Sigmoid colon (tissue), 7 donors: ENCODE measurements around the gene THBD. TPM values are rescaled to one million over a fixed set of nuclear protein-coding genes. Genes with fewer than 3 reads are reported as not detected.
A peak's percentile ranks its signal among the peaks of the same experiment; 100 is the strongest.

ENCODE experiments used
- DNase-seq: peaks from one replicate; pipeline ENCODE4 v3.0.0-alpha.2; 2019
- H3K27ac ChIP-seq, 4 donors: fragments of 200-600 bp; sonication (generic); one replicate each; pipeline ENCODE4 v1.5.1; 2016 to 2019; ENCODE audit warnings: mild to moderate bottlenecking in 1 of 4
- H3K27me3 ChIP-seq, 3 donors: fragments of 200-600 bp; sonication (generic); one replicate each; pipeline ENCODE4 v1.5.1; 2019; ENCODE audit warnings: mild to moderate bottlenecking in 1 of 3
- H3K36me3 ChIP-seq, 4 donors: fragments of 200-600 bp; sonication (generic); one replicate each; pipeline ENCODE4 v1.5.1; 2016 to 2019
- H3K4me1 ChIP-seq, 4 donors: fragments of 200-600 bp; sonication (generic); one replicate each; pipeline ENCODE4 v1.5.1; 2017 to 2019
- H3K4me3 ChIP-seq, 4 donors: fragments of 200-600 bp; sonication (generic); one replicate each; pipeline ENCODE4 v1.5.1; 2017 to 2019; ENCODE audit warnings: mild to moderate bottlenecking in 2 of 4, moderate library complexity in 1 of 4
- H3K9me3 ChIP-seq, 4 donors: fragments of 200-600 bp in 3 of 4; sonication (generic) in 3 of 4; one replicate each; pipeline versions ENCODE4 v1.5.1 to v1.6.1; 2013 to 2019
- EP300 ChIP-seq, 4 donors: sonication (generic); formaldehyde crosslinking; IDR thresholded peaks; one replicate each; pipeline ENCODE4 v1.6.1; 2017; ENCODE audit warnings: antibody characterized with exemption in 4 of 4
- POLR2A ChIP-seq, 2 donors: fragments of 450-650 bp; IDR thresholded peaks; one replicate each; pipeline ENCODE4 v1.6.1; 2016; ENCODE audit warnings: antibody characterized with exemption in 2 of 2, mild to moderate bottlenecking in 2 of 2, moderate library complexity in 2 of 2
- POLR2AphosphoS5 ChIP-seq, 4 donors: sonication (generic); formaldehyde crosslinking; IDR thresholded peaks; one replicate each; pipeline ENCODE4 v1.6.1; 2017; ENCODE audit warnings: antibody characterized with exemption in 4 of 4
- WGBS, 2 donors: extraction: QIAGEN DNeasy Blood & Tissue Kit; methylation state at CpG; one replicate each; pipeline ENCODE4 v1.1.7; 2013; 5-methylcytosine and 5-hydroxymethylcytosine counted together
- intact Hi-C: fragments of 100-400 bp; cut with DNase I; formaldehyde crosslinking; loops from one replicate; pipeline ENCODE4 v1.15.1; 2023
- polyA plus RNA-seq, 3 donors: library from polyadenylated mRNA; stranded (reverse); fragments of 200-250 nt; gene quantifications; one replicate each; pipeline ENCODE4 v1.2.3, GENCODE V29; 2013
- total RNA-seq, 4 donors: library from RNA; depleted of rRNA; stranded (reverse); fragments of >200 nt; gene quantifications; one replicate each; pipeline ENCODE4 v1.1.0, GENCODE V29; 2016
- TF ChIP-seq, protein P1 (sequence below), 4 experiments: fragments of 450-650 bp in 3 of 4; fragments of 200-600 bp in 1 of 4; IDR thresholded peaks; one replicate each; pipeline ENCODE4 v1.5.1; 2016 to 2019; ENCODE audit warnings: antibody characterized with exemption in 4 of 4, mild to moderate bottlenecking in 3 of 4, moderate library complexity in 2 of 4
- donor health status: healthy with polysubstance abuse.
- donor health status: Bipolar disorder and iron deficiency.
- donor health status: healthy.

Gene THBD, protein sequence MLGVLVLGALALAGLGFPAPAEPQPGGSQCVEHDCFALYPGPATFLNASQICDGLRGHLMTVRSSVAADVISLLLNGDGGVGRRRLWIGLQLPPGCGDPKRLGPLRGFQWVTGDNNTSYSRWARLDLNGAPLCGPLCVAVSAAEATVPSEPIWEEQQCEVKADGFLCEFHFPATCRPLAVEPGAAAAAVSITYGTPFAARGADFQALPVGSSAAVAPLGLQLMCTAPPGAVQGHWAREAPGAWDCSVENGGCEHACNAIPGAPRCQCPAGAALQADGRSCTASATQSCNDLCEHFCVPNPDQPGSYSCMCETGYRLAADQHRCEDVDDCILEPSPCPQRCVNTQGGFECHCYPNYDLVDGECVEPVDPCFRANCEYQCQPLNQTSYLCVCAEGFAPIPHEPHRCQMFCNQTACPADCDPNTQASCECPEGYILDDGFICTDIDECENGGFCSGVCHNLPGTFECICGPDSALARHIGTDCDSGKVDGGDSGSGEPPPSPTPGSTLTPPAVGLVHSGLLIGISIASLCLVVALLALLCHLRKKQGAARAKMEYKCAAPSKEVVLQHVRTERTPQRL
- 10 to 100 TPM in 3 of 4 donors, 1 to 10 TPM in 1; 8.6 to 26.6 (median 14.6) TPM for total RNA-seq
- polyA plus RNA-seq = 1 to 10 TPM; 1.8 to 7.3 (median 3.2) TPM

DNA sequence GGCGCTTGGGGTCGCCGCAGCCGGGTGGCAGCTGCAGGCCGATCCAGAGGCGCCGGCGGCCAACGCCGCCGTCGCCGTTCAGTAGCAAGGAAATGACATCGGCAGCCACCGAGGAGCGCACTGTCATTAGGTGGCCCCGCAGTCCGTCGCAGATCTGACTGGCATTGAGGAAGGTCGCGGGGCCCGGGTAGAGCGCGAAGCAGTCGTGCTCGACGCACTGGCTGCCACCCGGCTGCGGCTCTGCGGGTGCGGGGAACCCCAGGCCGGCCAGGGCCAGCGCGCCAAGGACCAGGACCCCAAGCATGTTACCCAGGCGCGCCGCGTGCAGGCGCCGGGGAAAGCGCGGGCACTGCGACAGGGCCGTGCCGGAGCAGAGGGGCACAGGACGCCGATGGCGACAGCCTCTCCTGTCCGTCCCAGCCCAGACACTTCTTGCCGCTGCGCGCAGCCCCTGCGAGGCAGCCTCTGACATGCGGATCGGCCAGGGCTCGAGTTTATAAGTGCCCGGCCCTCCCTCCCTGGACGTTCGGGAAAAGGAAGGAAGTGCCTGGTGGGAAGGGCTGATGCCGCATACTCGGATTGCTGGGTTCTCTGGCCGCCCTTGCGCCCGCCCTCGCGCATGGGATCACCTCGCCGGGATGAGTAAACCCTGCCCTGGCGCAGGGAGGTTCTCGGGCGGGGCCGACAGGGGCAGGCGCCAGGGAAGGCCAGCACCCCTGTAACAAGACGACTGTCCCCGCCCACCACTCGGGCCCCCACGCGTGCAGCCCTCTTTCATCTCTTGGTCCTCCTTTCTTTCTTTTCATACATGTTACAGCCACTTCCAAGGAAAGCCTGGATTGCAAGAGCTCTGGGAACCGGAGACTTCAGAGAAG lies at the start of gene THBD:
Gene THBD (minus strand): TSS at position 472 of the 875 bp plus-strand sequence. CDS start 168 bp downstream, at position 304.
- H3K4me3 ChIP-seq = peak within 1 kb of the TSS; percentile 15 to 54 (median 42)
- H3K36me3 ChIP-seq = no peaks in the 10 kb centered on the region
- H3K27ac ChIP-seq = peak within 1 kb of the TSS; percentile 60 to 84 (median 70)
- H3K27me3 ChIP-seq = peaks cover 16 to 81% (median 44%) of the 10 kb centered on the region in 3 donors
- DNase-seq = peak; percentile 86
- no peaks in the 10 kb centered on the region for H3K9me3 ChIP-seq
- intact Hi-C loops = no loop called here
- peaks cover 0 to 41% (median 36%) of the 10 kb centered on the region in 4 donors for H3K4me1 ChIP-seq
- WGBS, 2 donors = 1 to 2% methylated on average over 79 of the region's 79 CpGs
- TF ChIP-seq EP300 (IDR thresholded peaks at IDR 0.05) (no peak), POLR2AphosphoS5 (IDR thresholded peaks at IDR 0.05) (peak; percentile 57 to 88 (median 79)), POLR2A (IDR thresholded peaks at IDR 0.05) (peak; percentile 12 to 22)
- TF ChIP-seq, protein P1, sequence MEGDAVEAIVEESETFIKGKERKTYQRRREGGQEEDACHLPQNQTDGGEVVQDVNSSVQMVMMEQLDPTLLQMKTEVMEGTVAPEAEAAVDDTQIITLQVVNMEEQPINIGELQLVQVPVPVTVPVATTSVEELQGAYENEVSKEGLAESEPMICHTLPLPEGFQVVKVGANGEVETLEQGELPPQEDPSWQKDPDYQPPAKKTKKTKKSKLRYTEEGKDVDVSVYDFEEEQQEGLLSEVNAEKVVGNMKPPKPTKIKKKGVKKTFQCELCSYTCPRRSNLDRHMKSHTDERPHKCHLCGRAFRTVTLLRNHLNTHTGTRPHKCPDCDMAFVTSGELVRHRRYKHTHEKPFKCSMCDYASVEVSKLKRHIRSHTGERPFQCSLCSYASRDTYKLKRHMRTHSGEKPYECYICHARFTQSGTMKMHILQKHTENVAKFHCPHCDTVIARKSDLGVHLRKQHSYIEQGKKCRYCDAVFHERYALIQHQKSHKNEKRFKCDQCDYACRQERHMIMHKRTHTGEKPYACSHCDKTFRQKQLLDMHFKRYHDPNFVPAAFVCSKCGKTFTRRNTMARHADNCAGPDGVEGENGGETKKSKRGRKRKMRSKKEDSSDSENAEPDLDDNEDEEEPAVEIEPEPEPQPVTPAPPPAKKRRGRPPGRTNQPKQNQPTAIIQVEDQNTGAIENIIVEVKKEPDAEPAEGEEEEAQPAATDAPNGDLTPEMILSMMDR (IDR thresholded peaks at IDR 0.05) = no peak

DNA sequence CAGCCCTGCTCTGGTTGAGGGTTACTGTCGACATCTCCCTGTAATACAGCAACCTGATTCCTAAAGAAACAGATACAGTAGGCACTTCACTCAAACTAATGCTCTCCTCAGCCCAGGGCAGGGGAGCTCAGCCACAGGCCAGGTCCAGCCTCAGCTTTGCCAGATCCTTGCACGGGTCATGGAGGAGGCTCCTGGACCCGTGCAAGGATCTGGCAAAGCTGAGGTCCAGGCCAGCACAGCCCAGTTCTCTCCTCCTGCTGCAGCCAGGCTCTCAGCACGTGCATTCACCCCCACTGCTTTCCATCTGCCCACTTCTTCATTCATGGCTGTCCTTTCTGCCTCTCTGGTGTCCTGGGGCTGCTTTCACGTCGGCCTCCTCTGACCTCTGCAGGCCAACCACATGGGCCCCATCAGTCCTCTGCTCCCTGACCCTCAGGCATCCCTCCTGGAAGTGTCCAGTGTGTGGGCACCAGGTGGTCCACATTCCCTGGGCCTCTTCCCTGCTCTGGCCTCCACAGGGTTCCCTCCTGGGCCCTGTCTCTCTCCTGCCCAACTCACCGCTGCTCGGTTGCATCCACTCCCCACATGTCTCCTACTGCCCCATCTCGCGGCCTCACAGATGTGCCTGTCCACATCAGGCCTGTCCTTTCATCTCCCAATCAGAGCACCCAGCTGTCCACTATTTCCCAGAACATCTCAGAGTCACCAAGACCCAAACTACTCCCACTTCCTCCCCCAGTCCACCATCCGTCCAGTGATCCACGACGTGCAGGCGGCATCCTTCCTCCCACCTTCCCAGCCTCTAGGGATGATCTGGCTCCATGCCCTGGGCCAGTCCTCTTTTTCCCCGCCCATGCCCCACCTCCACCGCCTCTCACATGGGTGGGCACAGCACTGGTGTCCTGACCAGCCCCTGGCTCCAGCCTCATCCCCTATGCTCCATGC lies 48.4 kb upstream of the THBD start:
- DNase-seq = peak; percentile 55
- Histone ChIP-seq H3K36me3 (no peaks in the 10 kb centered on the region), H3K27me3 (no peaks in the 10 kb centered on the region), H3K4me3 (no peak overlapping the region), H3K9me3 (no peaks in the 10 kb centered on the region), H3K27ac (no peak overlapping the region), H3K4me1 (no peaks in the 10 kb centered on the region)
- no peak for TF ChIP-seq POLR2A (IDR thresholded peaks at IDR 0.05)
- TF ChIP-seq POLR2AphosphoS5 (IDR thresholded peaks at IDR 0.05) = no peak
- no peak for TF ChIP-seq EP300 (IDR thresholded peaks at IDR 0.05)
- TF ChIP-seq, protein P1 (IDR thresholded peaks at IDR 0.05) = no peak
- intact Hi-C loops = no loop called here
- 79 to 86% methylated on average over 16 of the region's 16 CpGs for WGBS, 2 donors

DNA sequence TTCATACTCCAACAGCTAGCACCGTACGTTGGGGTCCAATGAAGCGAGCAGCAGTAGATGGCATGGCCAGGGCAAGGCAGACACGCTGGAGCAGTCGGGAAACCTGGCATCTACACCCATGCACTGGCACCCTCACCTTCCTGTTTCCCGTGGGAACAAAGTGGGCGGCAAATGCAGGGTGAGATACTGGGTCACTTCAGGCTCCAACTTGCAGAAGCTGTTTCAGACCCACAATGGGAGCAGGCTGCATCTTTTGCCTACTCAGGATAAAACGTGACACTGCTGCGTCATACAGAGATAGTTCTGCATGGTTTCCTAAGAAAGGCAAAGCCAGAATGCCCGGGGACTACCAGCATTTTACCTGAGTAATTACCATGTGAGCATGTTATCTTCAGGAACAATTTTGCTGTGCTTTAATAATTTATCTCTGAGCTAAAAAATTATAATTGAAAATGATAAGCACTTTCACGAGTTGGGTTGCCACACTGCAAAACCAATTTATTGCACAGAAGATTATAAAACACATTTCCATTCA lies 47.6 kb upstream of the THBD start:
- Histone ChIP-seq H3K4me3 (no peak overlapping the region), H3K4me1 (no peaks in the 10 kb centered on the region), H3K36me3 (no peaks in the 10 kb centered on the region), H3K9me3 (no peaks in the 10 kb centered on the region), H3K27ac (no peak overlapping the region), H3K27me3 (no peaks in the 10 kb centered on the region)
- WGBS, 2 donors = 77 to 86% methylated on average over 11 of the region's 11 CpGs
- TF ChIP-seq, protein P1 (IDR thresholded peaks at IDR 0.05) = no peak
- no peak for TF ChIP-seq EP300 (IDR thresholded peaks at IDR 0.05)
- TF ChIP-seq POLR2AphosphoS5 (IDR thresholded peaks at IDR 0.05) = no peak
- no peak for TF ChIP-seq POLR2A (IDR thresholded peaks at IDR 0.05)
- intact Hi-C loops = no loop called here
- DNase-seq = peak; percentile 27

DNA sequence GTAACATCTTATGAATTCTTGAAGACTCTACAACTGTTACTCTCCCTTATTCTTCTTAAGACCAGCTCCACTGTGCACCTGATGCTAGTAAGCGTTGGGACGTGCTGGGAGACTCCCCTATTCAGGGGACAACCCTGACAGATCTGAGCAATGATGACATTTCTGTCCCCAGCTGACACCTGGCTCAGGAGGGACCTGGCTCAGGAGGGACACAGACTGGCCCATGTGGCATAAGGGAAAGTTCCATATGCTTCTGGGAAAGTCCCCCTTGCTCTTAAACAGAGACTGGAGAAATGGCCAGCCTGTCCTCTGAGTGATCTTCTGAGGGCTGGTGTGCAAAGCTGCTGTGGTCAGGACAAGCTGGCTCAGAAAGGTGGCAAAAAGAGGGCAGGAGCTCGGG lies 46.6 kb upstream of the THBD start:
- no peaks in the 10 kb centered on the region for H3K27me3 ChIP-seq
- no peaks in the 10 kb centered on the region for H3K4me1 ChIP-seq
- H3K36me3 ChIP-seq = no peaks in the 10 kb centered on the region
- no peaks in the 10 kb centered on the region for H3K9me3 ChIP-seq
- TF ChIP-seq EP300 (IDR thresholded peaks at IDR 0.05) = no peak
- TF ChIP-seq POLR2A (IDR thresholded peaks at IDR 0.05) = no peak
- TF ChIP-seq, protein P1 (IDR thresholded peaks at IDR 0.05) = no peak
- TF ChIP-seq POLR2AphosphoS5 (IDR thresholded peaks at IDR 0.05) = no peak
- intact Hi-C loops = no loop called here
- H3K27ac ChIP-seq = no peak overlapping the region
- peak; percentile 27 for DNase-seq
- no peak overlapping the region for H3K4me3 ChIP-seq
- whole genome bisulfite sequencing, 2 donors = 71 to 87% methylated on average over 3 of the region's 3 CpGs
